ENCODE data around the gene ERMP1.
"Not testable (repeated sequence)": the region's sequence is repeated elsewhere in the genome, so short reads cannot be mapped to it uniquely, and the experiment has no call there.

The ERMP1 gene

DNA sequence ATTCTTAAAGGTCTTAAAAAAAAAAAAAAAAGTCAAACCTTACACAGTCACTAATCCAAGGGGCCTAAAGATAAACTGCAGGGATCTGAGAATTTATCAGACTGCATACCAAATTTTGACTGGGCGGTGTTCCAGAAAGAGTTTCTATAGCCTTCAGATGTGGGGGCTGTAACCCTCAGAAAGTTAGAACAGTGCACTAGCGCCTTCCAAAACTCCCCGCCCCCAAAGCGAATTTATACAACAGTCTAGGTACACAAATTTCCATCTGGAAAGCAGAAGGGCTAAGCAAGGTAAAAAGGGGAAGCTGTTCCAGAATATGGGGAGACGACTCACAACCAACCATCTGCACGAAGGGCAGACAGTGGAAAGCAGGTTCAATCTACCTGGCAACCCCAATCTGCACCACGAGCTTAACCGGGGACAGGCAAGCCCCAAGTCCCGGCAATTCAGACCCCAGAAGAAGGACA lies 813 bp downstream of the ERMP1 start:
- H3K4me3 ChIP-seq (ENCODE audit: low read depth, low read length): peak overlapping the region; percentile 66
- DNase-seq (ENCODE audit: low read depth): no peak

DNA sequence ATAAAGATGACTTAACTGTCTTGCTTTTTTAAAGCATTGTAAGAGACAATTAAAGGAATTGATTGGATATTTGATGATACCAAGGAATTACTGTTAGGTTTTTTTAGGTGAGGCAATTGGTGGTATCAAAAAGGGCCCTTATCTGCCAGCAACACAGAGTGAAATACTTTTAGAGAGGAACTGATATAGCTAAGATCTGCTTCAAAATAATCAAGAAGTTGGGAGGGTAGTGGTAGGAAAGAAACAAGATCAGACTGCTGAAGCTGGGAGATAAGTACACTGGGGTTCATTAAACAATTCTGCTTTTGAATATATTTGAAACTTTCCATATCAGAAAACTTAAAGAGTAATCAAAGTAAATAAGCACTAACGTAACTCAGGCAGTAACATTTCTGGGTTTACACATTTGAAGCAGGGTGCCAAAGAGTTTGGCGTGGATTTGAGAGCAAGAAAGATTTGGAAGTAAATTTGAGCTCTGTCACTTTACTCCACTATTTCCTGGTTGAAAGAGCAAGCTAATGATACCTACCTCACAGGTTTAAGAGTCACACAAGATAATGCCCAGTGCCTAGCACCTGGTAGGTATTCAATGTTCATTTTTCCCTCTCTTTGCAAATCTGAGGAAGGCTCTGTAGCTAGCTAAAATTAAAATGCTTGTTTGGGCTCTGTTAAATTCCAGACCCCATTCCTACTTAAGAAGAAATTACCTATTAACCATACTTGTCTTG lies 6.9 kb downstream of the ERMP1 start:
- no peak overlapping the region for H3K4me3 ChIP-seq (ENCODE audit: low read depth, low read length)
- no peak for DNase-seq (ENCODE audit: low read depth)

DNA sequence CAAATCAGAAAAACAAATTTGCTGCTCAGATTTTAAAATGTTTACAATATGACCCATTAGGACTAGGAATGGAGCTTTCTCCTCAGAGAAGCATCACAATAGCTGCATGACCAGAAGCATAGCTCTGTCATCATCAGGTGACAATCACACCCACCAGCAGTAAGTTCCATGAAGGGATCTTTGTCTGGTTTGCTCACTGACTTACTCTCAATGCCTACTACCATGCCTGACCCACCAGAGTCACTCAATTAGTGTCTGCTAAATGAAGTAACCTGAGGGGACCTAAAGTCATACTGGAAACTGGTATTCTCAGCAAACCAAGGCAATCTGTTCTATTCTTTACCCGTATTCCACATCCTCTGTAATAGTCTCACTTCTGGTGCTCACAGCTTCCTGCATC lies 7.7 kb downstream of the ERMP1 start:
- DNase-seq (ENCODE audit: low read depth): no peak
- H3K4me3 ChIP-seq (ENCODE audit: low read depth, low read length): no peak overlapping the region

DNA sequence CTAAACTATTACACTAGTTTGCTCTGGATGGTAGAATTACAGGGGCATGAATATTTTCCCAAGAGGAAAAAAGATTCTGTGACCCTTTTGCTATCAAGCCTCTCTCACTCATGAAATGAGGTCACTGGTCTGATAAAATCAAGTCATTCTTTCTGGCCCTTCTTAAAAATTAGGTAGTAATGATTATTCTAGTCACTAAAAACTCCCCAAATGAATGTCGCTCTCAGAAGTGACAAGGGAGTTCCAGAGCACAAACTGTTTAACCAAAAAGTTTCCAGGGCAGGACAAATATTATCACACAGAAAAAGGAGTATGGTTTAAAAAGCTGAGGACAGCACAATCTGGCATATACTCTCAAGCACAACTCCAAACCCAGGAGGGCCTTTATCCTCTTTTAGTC lies 12.5 kb downstream of the ERMP1 start:
- DNase-seq (ENCODE audit: low read depth): no peak

DNA sequence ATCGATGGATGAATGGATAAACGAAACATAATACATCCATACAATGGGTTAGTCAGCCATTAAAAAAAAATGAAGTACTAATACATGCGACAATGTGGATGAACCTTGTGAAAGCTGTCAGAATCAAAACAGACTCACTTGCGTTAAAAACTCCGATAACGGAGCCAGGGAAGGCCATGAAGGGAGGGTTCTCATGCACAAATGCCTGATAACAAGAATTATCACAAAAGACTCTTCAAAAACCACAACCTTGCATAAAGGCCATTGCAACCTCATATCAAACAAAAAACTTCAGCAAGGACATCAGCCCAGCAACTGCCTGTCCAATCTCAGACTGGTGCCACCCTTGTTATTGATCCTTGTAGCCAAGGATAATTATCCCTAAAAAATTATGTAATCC lies 13.7 kb downstream of the ERMP1 start:
- no peak for DNase-seq (ENCODE audit: low read depth)
- no peak overlapping the region for H3K4me3 ChIP-seq (ENCODE audit: low read depth, low read length)

More for the DNA sequence above, 12.5 kb downstream of the ERMP1 start:
- no peak overlapping the region for H3K4me3 ChIP-seq (ENCODE audit: low read depth, low read length)

DNA sequence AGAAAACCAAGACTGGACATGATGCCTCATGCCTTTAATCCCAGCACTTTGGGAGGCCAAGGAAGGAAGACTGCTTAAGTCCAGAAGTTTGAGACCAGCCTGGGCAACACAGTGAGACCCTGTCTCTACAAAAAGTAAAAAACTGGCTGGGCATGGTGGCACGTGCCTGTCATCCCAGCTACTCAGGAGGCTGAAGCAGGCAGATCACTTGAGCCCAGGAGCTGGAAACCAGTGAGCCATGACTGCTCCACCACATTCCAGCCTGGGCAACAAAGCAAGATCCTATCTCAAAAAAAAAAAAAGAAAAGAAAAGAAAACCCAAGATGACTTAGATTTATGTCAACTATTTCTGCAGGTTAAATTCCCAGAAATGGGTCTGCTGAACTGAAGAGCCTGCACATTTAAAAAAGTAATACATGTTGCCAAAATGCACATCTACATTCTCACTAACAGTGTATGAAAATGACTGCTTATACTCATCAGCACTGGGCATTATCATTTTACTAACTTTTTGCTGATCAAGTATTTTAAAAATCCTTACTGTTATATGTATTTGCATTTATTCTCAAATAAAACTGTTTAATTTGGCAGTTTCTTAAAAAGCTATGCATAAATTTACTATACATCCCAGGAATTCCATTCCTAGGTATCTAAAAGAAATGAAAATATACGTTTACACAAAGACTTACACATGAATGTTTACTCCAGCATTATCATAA lies 14.3 kb downstream of the ERMP1 start:
- DNase-seq (ENCODE audit: low read depth): no peak
- H3K4me3 ChIP-seq (ENCODE audit: low read depth, low read length): no peak overlapping the region

DNA sequence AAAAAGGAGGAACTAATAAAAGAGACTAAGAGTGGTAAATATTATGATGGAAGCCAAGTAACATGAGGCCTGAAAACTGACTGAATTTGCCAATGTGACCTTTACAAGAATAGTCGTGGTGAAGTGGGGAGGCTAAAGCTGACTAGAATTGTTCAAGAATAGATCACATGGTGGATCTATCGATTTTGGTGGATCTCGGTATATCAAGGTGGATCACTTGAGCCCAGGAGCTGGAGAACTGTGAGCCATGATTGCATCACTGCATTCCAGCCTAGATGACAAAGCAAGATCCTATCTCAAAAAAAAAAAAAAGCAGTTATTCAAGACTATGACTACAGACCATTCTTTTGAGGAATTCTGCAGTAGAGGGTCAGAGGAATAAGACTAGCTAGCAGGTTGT lies 15.1 kb downstream of the ERMP1 start:
- peak; percentile 15 for DNase-seq (ENCODE audit: low read depth)
- H3K4me3 ChIP-seq (ENCODE audit: low read depth, low read length): no peak overlapping the region

DNA sequence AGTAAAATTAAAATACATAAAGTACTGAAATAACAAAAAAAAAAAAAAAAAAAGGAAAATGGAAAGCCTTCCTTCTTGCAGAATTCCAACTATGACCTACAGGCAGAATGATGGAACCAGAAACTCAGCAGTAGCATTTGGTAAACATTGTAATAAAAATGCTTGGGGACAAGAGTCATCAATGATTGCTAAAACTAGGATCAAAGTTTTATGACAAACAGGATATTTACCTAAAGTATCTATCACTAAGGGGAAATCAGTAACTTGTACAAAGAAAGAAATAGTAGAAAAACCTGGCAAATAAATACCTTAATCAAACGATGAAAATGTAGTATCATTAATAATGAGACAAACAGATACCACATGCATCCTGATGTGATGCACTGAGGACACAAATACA lies 17.5 kb downstream of the ERMP1 start:
- H3K4me3 ChIP-seq (ENCODE audit: low read depth, low read length): no peak overlapping the region
- DNase-seq (ENCODE audit: low read depth): no peak

DNA sequence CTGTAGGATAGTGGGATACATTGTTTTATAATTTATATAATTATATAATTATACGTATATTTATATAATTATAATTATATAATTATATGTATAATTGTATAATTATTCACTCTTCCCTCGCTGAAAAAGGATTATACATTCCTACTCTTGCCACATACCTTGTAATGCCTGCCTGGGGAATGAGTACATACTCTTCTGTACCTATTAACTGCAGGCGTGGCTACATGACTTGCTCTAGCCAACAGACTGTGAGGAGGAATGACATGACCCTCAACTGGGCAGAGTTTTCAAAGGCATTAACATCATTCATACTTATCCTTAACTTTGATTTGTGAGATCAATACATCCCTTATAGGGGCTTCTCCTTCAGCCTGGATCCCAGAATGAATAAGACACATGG lies 19.1 kb downstream of the ERMP1 start:
- no peak overlapping the region for H3K4me3 ChIP-seq (ENCODE audit: low read depth, low read length)

DNA sequence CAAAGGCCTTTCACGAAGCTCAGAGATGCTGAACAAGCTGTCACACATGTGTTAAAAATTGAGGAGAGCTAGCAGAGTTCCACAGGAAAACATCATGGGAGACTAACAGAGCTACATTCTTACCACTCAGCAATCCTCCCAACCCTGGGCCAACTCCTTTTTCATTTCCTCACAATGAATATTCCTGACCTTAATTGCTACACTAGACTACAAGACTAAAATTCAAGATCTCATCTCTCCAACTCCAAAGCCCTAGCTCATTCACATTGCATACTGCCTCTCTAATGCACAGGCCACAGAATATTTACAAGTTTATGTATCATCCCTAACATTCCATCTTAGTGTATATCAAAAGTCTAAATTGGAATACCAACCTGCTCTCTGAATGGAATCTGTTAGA lies 21.2 kb downstream of the ERMP1 start:
- no peak overlapping the region for H3K4me3 ChIP-seq (ENCODE audit: low read depth, low read length)
- DNase-seq (ENCODE audit: low read depth): no peak

More for the DNA sequence above, 19.1 kb downstream of the ERMP1 start:
- DNase-seq (ENCODE audit: low read depth): no peak

DNA sequence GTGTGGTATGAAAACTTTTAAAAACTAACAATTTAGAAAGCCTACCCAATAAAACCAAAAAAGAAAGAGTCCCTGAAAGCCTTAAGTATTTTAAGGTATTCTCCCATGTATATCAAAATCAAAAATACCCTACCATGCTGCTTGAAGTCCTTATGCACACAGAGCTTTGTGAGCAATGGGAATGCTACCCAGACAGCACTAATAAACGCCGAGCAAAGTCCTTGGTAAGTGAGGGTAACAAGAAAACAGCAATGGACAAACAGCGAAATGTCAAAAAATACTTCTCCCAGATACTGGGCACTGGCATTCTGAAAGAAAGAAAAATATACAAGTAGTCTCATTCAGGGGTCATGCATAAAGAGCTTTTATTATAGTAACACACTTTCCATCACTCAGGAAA lies 27.4 kb downstream of the ERMP1 start:
- H3K4me3 ChIP-seq (ENCODE audit: low read depth, low read length): no peak overlapping the region
- no peak for DNase-seq (ENCODE audit: low read depth)

DNA sequence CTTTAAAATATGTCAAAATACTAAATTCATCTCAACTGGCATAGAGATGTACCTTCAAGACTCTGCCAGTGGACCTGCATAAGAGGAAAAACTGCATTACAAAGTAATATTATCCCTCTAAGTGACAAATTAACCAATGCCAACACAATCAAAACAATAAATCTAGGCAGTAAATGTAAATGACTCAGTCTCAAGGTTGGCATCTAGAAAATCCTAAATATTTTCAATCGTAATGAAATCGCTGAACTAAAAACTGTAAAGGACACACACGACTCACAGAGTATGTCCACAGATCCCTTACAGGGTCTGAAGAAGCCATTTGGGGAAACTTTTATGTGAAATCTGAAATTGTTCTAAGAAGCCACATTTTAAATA lies 31.2 kb downstream of the ERMP1 start:
- no peak for DNase-seq (ENCODE audit: low read depth)
- H3K4me3 ChIP-seq (ENCODE audit: low read depth, low read length): no peak overlapping the region

DNA sequence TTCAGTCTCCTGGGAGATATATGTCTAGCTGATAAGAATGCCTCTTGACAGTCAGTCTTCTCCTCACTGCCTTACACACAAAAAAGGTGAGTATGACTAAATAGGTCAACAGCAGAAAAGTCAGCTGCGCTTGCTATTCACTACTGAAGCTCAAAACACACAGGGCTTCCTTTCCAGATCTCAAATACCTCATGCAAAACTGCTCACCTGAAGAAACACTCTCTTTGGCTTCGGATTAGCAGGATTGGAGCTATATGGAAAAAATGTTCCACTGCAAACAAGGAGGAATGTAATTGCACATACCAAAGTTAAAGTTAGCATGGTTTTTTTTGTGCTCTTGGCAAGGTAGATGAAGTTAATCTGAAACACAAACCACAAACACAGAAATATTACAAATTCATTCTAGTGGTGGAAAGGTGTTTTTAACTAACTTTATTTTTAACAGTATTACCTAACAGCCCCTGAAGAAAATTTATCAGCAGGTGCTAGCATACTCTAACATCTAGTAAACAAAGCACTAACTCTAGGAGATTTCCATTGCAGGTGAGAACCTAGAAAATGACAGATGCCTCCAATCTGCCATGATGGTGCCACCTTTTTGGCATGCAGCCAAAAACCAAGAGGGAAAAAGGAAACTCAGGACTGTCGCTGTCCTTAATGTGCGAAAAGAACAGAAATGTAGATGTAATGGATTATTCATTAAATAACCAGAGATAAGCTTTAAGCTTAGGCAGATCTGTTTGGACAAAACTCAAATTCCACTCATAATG lies 31.8 kb downstream of the ERMP1 start:
- no peak for DNase-seq (ENCODE audit: low read depth)
- no peak overlapping the region for H3K4me3 ChIP-seq (ENCODE audit: low read depth, low read length)

DNA sequence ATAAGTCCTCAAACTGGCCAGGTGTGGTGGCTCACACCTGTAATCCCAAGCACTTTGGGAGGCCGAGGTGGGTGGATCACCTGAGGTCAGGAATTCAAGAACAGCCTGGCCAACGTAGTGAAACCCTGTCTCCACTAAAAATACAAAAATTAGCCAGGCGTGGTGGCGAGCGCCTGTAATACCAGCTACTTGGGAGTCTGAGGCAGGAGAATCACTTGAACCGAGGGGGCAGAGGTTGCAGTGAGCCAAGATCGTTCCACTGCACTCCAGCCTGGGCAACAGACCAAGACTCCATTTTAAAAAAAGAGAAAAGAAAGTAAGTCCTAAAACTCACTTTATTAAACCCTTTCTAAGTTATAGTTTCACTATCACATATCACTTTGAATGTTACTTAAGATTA lies 32.5 kb downstream of the ERMP1 start:
- H3K4me3 ChIP-seq (ENCODE audit: low read depth, low read length); DNase-seq (ENCODE audit: low read depth): not testable (repeated sequence)

DNA sequence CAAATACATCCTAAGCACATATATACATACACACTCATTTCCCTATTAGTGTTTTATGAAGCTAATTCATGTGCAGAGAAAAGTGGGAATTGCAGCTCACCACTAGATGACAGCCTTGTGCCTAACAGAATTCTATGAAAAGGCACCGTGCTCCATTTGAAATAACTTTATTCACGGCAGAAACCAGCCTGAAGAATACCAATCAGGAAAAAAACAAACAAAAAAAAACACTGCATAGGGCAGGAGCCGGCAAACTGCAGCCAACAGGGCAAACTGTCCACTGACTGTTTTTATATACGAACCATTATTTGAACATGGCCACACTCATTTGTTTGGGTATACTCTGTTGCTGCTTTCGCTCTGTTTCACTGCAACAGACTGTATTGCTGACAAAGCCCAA lies 33.6 kb downstream of the ERMP1 start:
- H3K4me3 ChIP-seq (ENCODE audit: low read depth, low read length): no peak overlapping the region
- DNase-seq (ENCODE audit: low read depth): no peak

DNA sequence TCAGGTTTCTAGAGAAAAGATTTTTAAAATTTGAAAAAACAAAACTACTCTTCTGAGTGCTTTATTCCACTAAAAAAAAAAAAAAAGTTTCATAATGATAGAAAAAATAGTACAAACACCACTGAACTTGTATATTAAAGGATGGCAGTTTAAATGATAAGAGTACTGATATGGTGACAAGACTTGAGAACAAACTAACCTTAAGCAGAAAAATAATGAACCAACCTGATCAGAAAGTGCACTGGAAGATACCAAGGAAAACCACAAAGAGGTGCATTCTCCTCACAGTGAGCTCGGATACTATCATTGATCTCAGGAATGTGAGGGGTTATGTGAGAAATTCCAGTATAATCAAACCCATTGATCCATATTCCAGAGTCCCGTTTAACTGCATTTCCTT lies 34.3 kb downstream of the ERMP1 start:
- no peak for DNase-seq (ENCODE audit: low read depth)
- no peak overlapping the region for H3K4me3 ChIP-seq (ENCODE audit: low read depth, low read length)

DNA sequence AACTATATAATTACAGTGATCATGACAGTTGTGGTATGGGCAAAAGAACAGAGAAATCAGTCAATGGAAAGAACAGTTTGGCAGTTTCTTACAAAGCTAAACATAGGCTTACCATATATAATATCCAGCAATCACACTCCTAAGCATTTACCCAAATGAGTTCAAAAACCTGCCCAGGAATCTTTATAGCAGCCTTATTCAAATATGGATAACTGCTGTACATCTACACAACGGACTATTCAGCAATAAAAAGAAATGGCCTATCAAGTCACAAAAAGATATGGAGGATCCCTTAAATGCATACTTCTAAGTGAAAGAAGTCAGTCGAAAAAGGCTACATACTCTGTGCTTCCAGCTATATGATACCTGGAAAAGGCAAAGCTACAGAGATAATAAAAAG lies 36.6 kb downstream of the ERMP1 start:
- no peak for DNase-seq (ENCODE audit: low read depth)
- H3K4me3 ChIP-seq (ENCODE audit: low read depth, low read length): no peak overlapping the region

DNA sequence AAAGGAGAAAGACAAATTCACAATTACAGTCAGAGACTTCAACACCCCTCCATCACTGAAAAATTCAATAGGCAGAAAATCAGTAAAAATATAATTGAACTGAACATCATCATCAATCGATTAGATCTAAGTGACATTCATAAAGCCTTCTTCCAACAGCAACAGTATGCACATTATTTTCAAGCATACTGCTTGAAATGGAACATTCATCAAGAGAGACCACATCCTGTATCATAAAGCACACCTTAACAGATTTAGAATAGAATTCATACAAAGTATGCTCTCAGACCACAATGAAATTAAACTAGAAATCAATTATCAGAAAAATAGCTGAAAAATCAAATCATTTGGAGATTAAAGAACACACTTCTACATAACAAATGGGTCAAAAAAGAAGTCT lies 39.1 kb downstream of the ERMP1 start:
- no peak for DNase-seq (ENCODE audit: low read depth)
- H3K4me3 ChIP-seq (ENCODE audit: low read depth, low read length): no peak overlapping the region

DNA sequence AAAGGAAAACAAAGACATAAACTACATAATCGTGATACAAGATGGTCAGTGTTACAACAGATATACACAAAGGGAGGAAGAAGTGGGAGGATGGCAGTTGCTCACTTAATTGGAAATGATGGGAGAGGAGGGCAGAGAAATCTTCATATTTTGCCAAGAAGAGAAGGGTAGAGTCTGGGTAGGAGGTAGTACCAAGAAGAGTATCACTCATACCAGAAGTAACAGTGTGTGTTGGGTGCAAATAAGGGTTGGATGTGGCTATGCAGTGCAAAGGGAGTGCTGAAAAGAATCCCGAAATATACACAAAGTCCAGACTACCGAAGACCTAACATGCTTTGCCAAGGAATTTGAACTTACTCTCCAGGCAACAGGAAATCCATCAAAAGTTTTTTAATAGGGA lies 41.0 kb downstream of the ERMP1 start:
- no peak for DNase-seq (ENCODE audit: low read depth)
- no peak overlapping the region for H3K4me3 ChIP-seq (ENCODE audit: low read depth, low read length)

DNA sequence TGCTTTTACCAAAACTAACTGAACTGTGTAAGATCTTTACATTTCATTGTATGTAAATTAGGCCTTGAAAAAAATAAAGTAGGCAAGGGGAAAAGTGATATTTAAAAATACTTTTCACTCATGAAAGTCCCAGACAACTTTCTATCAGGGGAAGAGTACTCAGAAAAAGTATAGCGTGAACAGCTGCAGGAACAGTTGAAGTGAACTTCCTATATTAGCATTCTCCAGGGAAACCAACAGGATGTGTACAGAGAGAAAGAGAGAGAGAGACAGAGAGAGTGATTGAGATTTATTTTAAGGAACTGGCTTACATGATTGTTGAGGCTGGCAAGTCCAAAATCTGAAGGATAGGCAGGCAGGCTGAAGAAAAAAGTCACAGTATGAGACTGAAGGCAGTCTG lies 42.0 kb downstream of the ERMP1 start:
- H3K4me3 ChIP-seq (ENCODE audit: low read depth, low read length): no peak overlapping the region
- no peak for DNase-seq (ENCODE audit: low read depth)
